GM18519 (cell line): ENCODE results near the gene SOD3.
A peak's percentile ranks its signal among the peaks of the same experiment; 100 is the strongest.

Source experiments
- ATAC-seq: cut with Tn5 transposase; IDR thresholded peaks from one replicate; pipeline ENCODE4 v1.9.1; 2021; ENCODE audit warnings: mild to moderate bottlenecking, moderate library complexity; ENCODE audit not compliant: unreplicated experiment, low FRiP score

The SOD3 gene

GRCh38 chr4:24800325-24800895 is 5.0 kb downstream of the SOD3 start:
- ATAC-seq, result no peak

GRCh38 chr4:24801136-24801855 is 5.9 kb downstream of the SOD3 start:
- ATAC-seq, result no peak

- no peak for ATAC-seq
Measured at GRCh38 chr4:24802648-24803047, 7.3 kb downstream of the SOD3 start.

- ATAC-seq, result no peak
Measured at GRCh38 chr4:24805067-24805466, 9.7 kb downstream of the SOD3 start.

- no peak for ATAC-seq
Measured at GRCh38 chr4:24805566-24805965, 10.2 kb downstream of the SOD3 start.

GRCh38 chr4:24806206-24806990 is 11.0 kb downstream of the SOD3 start:
- no peak for ATAC-seq

GRCh38 chr4:24807611-24808010 is 12.2 kb downstream of the SOD3 start:
- no peak for ATAC-seq

GRCh38 chr4:24808261-24808660 is 12.9 kb downstream of the SOD3 start:
- no peak for ATAC-seq

GRCh38 chr4:24808955-24809354 is 13.6 kb downstream of the SOD3 start:
- no peak for ATAC-seq

- no peak for ATAC-seq
Measured at GRCh38 chr4:24809376-24809775, 14.0 kb downstream of the SOD3 start.

- no peak for ATAC-seq
Measured at GRCh38 chr4:24809815-24810405, 14.5 kb downstream of the SOD3 start.

GRCh38 chr4:24810871-24811631 is 15.7 kb downstream of the SOD3 start:
- ATAC-seq, result no peak

GRCh38 chr4:24813732-24814131 is 18.4 kb downstream of the SOD3 start:
- no peak for ATAC-seq

- ATAC-seq, result no peak
Measured at GRCh38 chr4:24816797-24817196, 21.4 kb downstream of the SOD3 start.

- no peak for ATAC-seq
Measured at GRCh38 chr4:24820541-24820940, 25.2 kb downstream of the SOD3 start.

- ATAC-seq, result no peak
Measured at GRCh38 chr4:24824720-24825119, 29.3 kb downstream of the SOD3 start.

GRCh38 chr4:24831637-24832036 is 36.3 kb downstream of the SOD3 start:
- peak; percentile 42 for ATAC-seq

GRCh38 chr4:24835696-24836095 is 40.3 kb downstream of the SOD3 start:
- no peak for ATAC-seq

- ATAC-seq, result no peak
Measured at GRCh38 chr4:24836661-24837242, 41.4 kb downstream of the SOD3 start.

GRCh38 chr4:24837336-24837735 is 42.0 kb downstream of the SOD3 start:
- no peak for ATAC-seq
